GM19043 (cell line): ENCODE measurements around the gene IDH1.
"Not testable (repeated sequence)": the region's sequence is repeated elsewhere in the genome, so short reads cannot be mapped to it uniquely, and the experiment has no call there.

Experiments used
- ATAC-seq: cut with Tn5 transposase; IDR thresholded peaks from one replicate; pipeline ENCODE4 v1.9.1; 2021; ENCODE audit warnings: low read depth; ENCODE audit not compliant: unreplicated experiment

The IDH1 gene

DNA sequence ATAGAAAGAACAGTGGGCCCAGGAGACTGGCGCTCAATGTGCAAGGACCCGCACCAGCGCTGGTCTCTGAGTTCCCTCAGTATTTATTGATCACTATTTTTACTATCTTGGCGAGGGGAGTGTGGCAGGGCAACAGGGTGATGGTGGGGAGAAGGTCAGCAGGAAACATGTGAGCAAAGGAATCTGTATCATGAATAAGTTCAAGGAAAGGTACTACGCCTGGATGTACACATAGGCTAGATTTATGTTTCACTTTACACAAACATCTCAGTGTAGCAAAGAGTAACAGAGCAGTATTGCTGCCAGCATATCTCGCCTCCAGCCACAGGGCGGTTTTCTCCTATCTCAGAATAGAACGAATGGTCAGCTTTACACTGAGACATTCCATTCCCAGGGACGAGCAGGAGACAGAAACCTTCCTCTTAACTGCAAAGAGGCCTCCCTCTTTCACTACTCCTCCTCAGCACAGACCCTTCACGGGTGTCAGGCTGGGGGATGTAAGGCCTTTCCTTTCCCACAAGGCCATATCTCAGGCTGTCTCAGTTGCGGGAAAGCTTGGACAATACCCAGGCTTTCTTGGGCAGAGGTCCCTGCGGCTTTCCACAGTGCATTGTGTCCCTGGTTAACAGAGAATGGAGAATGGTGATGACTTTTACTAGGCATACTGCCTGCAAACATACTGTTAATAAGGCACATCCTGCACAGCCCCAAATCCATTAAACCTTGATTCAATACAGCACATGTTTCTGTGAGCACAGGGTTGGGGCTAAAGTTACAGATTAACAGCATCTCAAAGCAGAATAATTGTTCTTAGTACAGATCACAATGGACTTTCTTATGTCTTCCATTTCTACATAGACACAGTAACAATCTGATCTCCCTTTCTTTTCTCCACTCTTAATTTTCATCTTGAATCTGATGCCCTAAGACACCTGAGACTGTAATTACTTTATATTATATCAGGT is 2.3 kb upstream of the IDH1 start:
- not testable (repeated sequence) for ATAC-seq

DNA sequence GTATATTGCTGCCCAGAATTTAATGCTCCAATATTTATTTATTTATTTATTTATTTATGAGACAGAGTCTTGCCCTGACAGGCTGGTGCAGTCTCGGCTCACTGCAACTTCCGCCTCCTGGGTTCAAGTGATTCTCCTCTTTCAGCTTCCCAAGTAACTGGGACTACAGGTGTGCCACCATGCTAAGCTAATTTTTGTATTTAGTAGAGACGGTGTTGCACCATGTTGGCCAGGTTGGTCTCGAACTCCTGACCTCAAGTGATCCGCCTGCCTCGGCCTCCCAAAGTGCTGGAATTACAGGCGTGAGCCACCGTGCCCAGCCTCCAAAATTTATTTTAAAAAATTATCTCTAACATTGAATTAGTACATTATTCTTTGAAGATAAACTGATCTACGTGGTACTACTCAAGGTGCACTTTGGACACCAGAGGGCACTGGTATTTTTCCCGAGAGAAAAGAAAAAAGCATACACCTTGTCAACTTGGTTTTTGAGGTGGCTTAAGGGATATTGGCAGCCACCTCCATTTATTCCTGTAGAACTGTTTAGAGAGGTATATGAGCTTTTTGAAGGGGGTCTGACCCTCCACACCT is 1.4 kb upstream of the IDH1 start:
- no peak for ATAC-seq

DNA sequence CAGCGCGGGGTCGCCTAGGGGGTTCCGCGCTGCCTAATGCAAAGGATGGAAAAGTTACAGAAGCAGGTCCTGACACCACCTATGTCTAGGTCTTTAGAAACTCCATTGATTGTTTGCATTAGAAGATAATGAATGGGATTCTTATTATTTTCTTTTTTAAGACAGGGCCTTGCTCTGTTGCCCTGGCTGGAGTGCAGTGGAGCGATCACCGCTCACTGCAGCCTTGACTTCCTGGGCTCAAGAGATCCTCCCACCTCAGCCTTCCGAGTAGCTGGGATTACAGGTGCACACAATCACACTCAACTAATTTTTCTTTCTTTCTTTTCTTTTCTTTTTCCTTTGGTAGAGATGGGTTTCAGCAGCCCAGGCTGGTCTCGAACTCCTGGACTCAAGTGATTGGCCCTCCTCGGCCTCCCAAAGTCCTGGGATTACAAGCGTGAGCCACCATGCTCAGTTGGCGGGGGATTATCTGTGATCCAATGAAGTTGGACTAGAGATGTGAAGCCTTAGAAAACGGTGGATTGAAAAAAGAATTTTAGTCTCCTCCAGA is 761 bp upstream of the IDH1 start:
- peak; percentile 11 for ATAC-seq

DNA sequence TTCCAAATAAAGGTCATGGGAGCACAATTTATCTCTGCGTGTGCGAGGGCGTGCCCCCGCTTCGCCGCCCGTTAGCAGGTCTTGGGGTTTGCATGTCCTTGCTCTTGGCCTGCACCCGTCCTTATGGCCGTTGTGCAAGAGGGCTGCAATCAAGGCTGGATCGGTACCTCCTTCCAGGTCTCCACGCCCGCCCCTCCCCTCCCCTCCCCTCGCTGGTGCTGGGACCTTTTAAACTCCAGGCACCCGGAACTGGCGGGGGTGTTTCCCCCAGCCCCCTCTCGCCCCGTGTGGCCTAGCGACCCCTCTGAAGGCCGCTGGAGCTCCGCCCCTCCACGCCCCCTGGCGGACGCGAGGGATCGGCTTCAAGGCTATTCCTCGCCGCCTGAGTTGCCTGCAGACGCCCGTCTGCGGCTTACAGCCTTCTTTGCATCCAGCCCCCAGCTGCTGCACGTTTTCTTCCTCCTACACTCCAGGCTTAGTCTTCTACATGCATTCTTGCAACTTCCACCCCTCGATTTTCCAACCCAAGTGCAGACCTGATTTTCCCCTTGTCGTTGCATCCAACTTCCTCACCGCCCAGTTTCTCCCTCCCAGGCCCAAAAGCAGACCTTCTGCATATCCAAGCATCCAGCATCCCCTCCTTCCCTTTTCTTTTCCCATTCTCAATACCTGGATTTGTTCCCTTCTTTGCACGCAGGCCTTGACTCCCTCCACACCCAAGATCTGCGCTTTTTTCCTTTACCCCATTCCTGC is 577 bp downstream of the IDH1 start:
- ATAC-seq = peak; percentile 69

DNA sequence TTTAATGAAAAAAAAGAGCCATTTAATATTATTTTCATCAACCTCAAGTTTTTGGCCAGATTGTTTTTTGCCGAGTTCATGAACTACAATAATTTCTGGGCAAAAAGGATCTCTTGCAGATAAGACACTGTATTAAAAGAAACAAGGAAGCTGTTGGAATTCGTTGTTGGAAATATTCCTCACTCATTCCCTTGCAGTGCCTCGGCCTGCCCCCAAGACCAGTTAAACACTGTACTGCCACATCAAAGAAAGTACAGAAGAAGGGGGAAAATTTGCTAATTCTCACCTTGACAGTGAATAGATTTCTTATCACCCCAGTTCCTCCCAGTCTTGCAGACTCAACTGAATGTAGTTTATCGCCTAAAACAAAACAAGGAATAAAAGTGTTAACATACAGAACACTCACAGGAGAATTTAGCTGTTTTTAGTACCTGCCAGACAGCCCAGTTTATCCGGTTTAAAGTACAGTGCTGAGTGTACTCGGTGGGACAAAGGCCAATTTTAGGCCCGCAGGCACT is 1.2 kb downstream of the IDH1 start:
- no peak for ATAC-seq

DNA sequence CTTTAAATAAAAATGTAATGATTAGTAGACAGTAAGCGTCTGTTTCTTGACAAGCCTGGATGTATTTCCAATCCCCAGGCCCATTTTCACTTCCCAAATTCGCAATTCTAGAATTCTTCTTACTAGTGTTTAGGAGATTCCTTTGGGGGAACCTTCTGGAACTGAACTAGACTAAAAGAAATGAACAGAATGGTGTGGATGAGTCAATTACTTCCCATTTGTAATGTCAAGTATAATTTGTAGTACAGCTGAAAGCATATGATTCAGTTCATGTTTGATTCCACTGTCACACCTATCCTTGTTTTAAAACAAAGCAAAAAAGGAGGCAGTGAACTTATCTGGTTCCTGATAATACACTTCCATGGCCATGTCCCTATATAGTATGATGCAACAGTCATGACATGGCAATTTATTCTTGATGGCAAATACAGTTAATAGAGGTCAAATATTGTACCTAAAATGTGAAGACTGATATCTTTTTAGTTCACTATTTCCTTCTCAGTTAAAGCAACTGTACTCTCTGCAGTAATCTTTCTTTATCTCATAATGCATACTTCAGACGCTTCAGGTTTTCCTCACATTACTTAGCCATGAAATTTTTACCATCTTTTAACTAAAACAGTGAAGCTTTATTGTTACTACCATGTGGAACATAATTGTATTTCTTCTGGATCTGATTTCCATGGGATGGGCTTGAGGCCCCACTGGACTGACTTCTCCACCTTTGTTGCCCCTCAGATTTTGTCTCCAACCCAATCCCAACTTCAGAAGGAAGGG is 2.0 kb downstream of the IDH1 start:
- ATAC-seq = no peak

DNA sequence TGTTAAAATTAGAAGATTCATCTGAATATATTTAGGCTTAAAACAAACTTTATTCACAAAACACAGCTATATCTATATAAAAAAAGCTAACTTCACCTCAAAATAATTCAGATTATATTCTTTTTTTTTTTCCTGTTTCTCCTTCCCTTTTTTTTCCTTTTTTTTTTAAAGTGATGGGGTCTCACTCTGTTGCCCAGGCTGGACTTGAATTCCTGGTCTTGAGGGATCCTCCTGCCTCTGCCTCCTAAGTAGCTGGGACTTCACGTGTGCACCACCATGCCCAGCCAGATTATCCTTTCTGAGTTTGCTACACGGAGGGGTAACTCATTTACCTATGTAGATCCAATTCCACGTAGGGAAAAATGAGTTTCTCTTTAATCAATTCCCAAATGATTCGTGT is 3.8 kb downstream of the IDH1 start:
- no peak for ATAC-seq

DNA sequence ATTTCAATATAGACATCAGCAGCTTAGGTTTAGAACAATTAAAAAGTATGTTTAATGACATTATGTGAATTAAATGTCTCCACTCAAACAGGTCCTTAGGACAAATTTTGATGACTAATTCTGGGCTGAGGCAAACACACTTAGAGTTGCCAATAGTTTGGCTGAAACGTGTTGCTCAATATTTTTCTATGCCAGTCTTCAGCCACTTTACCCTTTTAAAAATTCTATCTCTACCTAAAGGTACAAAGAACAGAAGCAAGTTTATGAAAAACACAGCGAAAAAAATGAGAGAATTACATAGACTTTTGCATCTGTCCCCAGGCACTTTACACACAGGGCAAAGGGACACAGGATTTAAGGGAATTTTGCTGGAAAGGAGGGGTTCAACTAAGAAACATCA is 4.5 kb downstream of the IDH1 start:
- no peak for ATAC-seq

DNA sequence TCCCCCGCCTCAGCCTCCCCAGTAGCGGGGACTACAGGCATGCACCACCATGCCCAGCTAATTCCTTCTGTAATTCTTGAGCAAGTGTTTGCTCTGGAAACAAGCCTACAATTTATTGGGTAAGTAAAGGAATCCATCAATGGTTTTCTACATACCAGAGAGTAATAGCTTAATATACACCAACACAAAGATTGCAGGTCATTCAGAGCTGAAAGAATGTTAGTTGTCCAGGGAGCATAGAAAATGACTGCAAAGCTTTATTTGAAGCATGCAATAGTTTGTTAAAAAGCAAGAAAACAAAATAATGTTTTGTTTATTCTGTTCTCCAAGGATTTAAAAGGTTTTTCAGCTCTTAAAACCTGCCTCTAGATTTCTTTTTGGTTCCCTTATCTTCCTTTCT is 5.6 kb downstream of the IDH1 start:
- no peak for ATAC-seq

DNA sequence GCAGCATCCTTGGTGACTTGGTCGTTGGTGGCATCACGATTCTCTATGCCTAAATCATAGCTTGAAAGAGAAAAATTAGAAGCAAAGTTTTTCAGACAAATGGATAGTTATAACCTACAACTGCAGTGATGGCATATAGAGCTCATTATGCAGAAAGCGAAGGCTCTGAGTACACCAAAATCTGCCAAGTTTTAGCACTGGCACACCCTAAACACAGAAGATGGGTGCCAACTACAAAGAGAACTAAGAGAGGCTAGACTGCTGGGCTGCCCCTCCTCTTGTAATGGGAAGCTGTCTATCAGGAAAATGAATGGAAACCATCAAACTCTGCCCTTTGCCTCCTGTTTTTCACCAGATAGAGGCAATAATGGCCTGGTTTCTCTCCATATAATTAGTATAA is 6.3 kb downstream of the IDH1 start:
- no peak for ATAC-seq

DNA sequence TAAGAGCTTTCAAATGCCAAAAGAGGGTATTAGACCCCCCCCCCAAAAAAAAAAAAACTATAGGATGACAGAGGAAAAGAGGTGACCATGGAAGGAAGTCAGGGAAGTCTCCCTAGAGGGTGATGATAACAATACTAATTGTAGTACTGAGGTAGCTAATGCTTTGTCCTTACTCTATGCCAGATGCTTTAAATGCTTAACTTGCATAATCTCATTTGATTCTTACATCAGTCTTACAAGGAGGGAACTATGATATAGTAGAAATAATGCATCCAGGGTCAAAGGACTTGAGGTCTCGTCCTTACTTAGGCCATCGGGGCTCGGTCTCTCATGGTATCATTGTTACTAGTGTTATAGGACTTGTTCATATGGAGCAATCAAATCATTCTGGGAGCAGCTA is 9.1 kb downstream of the IDH1 start:
- ATAC-seq = no peak

DNA sequence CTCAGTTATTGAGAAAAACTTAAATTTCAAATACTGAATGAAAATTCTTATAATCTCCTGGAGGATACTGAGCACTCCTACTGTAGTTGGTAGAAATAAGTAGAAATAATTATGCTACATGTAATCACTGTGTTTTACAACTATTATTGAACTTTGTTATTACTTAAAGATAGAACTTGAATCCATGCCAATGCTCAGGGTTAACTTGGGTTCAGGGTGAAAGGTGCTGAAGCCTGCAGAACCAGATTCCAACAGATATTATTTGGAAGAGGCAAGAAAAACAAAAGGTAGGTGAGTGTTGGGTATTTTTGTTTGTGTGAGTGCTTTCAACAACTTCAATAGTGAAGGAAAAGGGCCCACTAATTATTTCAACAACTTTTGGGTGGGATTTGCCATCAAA is 10.4 kb downstream of the IDH1 start:
- ATAC-seq = no peak

DNA sequence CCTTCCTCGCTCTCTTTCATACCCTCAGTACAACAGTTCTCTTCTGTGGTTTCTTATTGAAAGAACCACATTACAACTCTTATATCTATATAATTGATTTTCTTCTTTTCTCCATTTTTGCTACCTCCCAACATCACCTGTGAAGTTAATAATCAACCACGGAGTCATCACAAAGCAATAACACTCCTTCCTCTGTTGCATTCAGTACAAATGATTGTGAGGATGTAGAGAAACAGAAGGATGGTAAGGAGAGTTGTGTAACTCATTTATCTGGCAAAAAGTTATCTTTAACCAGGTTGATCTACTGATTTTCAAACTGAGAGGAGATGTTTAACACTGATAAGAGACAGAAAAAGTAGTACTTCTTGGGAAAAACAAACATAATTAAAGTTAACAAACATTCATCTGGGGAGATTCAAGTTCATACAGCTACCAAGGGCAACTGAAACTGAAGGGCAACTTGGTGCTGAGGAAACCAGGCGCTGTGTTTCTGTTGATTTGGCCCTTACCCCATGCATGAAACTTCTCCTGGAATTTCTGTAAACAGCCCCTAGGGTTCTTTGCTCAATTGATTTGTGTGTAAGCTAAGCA is 14.2 kb downstream of the IDH1 start:
- no peak for ATAC-seq

DNA sequence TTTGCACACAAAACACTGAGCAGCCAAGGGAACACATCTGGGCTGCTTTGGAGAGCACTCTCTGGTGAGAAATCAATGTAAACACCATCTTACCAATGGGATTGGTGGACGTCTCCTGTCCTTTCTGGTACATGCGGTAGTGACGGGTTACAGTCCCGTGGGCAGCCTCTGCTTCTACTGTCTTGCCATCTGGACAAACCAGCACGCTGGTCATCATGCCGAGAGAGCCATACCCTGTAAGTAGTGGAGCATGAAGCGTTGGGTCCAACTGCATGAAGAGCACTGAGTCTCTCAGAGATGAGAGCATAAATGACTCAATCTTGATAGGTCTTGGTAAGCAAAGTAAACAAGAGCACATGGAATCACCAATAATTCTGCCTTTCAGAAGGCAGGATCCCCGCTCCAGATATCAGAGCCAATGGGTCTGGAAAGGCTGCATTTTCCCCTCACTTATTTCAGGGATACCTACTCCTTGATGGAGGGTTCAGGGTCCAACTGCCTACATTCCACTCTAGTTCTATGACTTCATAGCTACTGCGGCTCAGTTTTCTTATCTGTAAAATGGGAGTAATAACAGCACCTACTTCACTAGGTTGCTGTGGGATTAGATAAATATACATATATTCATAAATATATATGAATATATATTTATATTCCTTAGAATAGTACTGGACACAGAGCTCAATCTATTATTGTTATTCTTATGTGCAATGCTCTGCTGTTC is 14.9 kb downstream of the IDH1 start:
- no peak for ATAC-seq

DNA sequence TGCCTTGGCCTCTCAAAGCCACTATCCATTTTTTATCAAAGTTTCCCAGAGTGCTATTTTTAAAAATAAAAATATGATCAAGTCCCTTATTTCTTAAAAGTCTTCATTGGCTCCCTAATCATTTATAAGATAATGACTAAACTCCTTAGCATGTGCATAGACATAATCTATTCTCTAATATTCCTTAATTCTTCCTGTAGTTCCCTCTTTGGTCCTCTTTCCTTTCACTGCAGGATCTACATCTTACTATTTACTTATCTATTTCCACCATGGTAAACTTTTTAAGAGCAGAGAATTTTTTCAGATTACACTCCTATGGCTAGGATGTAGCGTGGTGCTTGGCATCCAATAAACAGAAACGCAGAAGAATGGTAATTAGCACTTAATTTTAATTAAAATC is 19.0 kb downstream of the IDH1 start:
- no peak for ATAC-seq

DNA sequence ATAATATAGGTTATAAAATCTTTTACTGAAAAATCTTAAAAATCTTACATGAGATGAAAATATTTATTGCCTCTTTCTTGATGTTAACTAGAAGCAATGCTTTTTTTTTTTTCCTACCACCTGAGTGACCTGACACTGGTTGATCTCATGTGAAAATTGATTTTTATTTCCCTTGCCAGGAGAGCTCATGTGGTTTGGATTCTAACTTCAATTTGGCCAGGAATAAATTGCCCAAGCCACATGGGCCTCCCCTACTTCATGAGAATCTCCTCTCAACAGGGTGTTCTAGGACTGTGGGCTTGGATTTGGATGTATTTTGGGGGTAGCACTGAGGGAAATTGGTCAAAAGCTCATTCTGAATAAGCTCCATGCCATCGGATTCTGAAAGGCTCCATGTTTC is 20.1 kb downstream of the IDH1 start:
- no peak for ATAC-seq

DNA sequence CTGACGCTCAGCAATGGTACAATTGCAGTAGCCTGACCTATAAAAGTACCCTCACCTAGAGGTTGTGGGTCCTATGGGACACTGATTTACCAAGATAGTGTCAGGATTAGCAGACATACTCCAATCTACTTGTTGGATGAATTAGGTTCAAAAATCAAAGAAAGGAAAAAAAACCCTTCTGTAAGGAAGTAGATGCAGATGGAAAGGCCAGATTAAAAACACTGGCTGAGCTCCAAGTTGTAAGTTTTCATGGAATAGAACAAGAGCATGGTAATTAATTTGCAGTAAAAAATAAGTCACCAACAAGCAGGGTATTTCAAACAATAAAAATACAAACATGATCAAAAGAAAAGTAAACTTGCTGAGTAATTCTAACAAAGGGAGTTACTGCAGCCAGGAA is 26.4 kb downstream of the IDH1 start:
- ATAC-seq = no peak

DNA sequence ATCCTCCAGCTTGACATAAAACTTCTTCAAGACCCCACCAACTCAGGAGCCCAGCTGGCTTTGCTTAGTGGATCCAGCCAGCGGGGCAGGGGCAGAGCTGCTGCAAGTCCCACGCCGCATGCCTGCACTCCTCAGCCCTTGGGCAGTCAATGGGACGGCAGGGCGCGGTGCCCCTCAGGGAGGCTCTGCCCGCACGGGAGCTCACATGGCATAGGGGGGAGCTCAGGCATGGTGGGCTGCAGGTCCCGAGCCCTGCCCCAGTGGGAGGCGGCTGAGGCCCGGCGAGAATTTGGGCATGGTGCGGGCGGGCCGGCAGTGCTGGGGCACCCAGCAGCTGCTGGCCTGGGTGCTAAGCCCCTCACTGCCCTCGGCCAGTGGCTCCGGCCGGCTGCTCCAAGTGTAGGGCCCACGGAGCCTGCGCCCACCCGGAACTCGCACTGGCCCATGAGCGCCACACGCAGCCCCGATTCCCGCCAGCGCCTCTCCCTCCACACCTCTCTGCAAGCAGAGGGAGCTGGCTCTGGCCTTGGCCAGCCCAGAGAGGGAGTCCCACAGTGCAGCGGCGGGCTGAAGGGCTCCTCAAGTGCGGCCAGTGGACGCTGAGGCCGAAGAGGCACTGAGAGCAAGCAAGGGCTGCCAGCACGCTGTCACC is 27.2 kb downstream of the IDH1 start:
- no peak for ATAC-seq

DNA sequence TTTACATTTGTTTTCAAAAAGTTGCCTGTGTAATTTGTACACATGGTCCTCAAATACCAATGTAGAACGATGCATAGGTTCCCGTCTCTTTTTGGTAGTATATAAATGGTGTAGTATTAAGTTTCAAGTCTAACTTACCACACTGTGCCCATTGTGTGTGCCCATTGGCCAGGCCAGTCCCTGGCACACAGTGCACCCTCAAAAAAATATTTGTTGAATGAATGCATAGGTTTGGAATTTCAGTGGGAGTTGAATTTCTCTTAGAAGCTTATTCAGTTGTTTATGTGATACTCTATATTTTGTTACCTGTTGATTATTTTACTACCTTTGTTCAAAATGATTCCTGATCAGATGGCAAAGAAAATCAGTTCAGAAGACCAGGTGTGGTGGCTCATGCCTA is 30.1 kb downstream of the IDH1 start:
- ATAC-seq = no peak
